UCSD-AML1 (cell line): ENCODE measurements around the gene ABCC10.
"Not testable (repeated sequence)": the region's sequence is repeated elsewhere in the genome, so short reads cannot be mapped to it uniquely, and the experiment has no call there.

ENCODE experiments used
- DNase-seq: peaks from one replicate; lab custom pipeline; 2025; ENCODE audit not compliant: unreplicated experiment; lab: John Stamatoyannopoulos, UW

Gene ABCC10, protein sequence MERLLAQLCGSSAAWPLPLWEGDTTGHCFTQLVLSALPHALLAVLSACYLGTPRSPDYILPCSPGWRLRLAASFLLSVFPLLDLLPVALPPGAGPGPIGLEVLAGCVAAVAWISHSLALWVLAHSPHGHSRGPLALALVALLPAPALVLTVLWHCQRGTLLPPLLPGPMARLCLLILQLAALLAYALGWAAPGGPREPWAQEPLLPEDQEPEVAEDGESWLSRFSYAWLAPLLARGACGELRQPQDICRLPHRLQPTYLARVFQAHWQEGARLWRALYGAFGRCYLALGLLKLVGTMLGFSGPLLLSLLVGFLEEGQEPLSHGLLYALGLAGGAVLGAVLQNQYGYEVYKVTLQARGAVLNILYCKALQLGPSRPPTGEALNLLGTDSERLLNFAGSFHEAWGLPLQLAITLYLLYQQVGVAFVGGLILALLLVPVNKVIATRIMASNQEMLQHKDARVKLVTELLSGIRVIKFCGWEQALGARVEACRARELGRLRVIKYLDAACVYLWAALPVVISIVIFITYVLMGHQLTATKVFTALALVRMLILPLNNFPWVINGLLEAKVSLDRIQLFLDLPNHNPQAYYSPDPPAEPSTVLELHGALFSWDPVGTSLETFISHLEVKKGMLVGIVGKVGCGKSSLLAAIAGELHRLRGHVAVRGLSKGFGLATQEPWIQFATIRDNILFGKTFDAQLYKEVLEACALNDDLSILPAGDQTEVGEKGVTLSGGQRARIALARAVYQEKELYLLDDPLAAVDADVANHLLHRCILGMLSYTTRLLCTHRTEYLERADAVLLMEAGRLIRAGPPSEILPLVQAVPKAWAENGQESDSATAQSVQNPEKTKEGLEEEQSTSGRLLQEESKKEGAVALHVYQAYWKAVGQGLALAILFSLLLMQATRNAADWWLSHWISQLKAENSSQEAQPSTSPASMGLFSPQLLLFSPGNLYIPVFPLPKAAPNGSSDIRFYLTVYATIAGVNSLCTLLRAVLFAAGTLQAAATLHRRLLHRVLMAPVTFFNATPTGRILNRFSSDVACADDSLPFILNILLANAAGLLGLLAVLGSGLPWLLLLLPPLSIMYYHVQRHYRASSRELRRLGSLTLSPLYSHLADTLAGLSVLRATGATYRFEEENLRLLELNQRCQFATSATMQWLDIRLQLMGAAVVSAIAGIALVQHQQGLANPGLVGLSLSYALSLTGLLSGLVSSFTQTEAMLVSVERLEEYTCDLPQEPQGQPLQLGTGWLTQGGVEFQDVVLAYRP (N-terminal part only)

DNA sequence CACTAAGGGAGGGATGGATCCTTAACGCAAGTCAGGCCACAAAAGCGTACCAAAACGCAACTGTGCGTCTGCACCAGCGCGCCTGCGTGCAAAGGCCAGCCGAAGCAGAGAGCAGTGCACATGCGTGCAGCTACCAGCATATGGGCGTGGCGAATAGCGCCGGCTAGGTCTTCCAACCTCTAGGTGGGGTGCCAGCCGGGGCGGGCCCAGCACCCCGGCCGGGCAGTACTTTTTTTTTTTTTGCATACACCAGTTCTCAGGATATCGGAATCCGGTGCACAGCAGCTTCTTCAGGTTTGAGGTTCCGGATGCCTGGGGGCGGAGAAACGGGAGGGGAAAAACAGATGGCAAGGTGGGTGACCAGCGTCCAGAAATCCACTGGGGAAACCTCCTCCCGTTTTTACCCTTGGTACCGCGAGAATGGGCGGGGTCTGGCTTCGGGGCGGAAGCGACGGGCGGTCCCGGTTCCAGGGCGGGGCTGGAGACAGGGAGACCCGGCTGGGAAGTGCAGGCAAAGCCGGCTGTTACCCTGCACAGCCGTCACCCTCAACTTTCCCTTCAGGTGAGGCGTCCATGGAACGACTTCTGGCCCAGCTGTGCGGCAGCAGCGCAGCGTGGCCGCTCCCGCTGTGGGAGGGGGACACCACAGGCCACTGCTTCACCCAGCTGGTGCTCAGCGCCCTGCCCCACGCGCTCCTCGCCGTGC is at the start of gene ABCC10:
Gene ABCC10, plus strand, starts transcription at position 136 of the 706 bp plus-strand sequence. Its CDS starts 438 bp downstream, at position 574.
- peak; percentile 96 for DNase-seq

DNA sequence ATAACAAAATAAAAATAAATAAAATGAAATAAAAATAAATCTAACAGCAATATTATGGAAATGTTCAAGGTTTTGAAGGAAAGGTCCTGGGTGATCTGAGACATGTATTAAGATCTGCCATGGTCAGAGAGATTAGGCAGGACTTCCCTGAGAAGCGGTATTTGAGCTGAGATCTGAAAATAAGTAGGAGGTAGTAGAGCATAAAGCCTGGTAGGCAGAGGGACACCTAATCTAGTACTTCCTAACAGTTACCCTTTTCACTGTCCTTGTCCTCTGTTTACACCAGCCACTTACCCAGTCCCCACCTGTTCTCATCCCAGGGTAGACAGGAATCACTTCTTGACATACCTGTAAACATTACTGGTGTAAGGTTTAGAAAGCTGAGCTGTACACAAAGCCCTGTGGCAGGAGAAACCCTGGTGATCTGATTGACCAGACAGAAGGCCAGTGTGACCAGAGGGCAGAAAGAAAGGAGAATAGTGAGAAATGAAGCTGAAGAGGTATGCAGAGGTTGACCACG is 49.6 kb upstream of the ABCC10 start:
- DNase-seq = no peak

DNA sequence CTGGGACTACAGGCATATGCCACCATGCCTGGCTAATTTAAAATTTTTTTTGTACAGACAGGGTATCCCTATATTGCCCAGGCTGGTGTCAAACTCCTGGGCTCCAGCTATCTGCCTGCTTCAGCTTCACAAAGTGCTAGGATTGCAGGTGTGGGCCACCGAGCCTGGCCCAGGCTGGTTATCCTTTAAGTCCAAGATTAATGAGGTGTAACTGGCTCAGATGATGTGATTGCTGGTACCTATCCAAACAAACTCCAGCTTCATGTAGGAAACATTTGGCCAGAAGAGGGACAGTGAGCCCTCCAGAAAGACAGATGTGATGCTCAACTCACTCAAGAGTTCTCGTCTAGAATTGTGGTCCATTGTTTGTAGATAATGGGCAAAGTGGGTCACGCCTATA is 48.7 kb upstream of the ABCC10 start:
- DNase-seq = no peak

DNA sequence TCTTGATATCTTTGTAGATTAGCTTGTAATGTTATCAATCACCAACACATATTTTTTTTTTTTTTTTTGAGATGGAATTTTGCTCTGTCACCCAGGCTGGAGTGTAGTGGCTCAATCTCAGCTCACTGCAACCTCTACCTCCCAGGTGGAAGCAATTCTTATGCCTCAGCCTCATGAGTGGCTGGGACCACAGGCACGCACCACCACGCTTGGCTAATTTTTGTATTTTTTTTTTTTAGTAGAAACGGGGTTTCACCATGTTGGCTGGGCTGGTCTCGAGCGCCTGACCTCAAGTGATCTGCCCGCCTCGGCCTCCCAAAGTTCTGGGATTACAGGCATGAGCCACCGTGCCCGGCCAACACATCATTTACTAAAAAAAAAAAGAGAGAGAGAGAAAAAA is 46.5 kb upstream of the ABCC10 start:
- DNase-seq = not testable (repeated sequence)

DNA sequence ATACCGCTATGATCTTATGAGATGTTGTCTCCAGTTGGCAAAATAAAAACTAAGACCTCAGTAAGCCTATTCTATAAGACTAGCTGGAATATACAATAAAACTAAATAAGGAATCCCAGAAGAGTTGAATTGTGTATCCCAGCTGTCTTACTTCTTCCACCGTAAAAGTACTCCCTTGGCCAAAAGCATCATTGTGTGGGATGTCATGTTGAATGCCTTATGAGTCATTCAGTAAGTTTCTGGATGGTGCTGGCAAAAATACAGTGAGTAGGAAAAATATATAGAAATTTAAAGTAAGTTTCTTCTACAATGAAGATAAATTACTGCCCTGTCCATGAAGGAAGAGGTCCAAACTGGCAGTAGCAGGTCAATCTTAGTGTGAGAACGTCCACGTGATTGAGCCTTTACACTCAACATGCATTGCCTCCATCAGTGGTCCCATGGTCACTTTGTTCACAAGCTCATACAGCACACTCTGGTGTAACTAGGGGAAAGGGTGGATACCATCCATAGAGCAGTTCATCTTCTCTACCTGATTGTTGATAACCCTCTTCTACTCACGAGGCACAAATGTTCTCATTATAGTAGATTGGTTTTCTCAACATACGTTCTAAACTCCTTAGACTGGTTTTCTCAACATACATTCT is 44.2 kb upstream of the ABCC10 start:
- no peak for DNase-seq

DNA sequence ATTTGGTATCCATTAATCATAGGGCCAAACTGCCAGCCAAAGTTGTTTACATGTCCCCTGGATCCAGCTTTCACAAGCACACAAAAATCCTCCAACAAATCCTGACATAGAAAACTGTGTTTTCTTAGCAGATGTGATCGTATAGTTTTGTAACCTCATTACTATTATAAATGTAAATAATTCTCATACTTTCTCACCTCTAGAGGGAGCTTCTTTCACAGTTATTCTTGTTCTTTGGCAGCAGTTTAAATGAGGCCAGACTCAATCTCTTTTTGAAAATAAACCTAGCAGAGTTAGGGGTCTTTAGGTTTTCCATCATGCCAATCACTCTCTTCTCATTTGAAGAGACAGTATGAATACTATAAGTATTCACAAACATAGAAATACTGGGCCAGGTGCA is 40.8 kb upstream of the ABCC10 start:
- no peak for DNase-seq

DNA sequence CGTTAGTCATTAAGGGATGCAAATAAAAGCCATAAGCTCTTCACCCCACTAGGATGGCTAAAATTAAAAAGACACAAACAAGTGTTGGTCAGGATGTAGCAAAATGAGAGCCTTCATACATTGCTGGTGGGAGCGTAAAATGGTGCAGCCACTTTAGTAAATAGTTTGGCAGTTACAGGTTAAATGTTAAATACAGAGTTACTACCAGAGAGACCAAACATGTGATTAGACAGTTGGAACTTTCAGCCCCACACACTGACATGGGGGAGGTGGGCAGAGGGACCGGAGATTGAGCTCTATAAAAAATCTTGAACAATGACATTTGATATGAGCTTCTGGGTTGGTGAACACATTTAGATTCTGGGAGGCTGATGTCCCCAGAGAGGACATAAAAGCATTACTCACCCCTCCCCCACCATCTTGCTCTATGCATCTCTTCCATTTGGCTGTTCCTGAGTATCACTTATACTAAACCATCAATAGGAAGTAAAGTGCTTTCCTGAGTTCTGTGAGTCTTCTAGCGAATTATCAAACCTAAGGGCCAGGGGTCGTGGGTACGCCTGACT is 37.5 kb upstream of the ABCC10 start:
- no peak for DNase-seq

DNA sequence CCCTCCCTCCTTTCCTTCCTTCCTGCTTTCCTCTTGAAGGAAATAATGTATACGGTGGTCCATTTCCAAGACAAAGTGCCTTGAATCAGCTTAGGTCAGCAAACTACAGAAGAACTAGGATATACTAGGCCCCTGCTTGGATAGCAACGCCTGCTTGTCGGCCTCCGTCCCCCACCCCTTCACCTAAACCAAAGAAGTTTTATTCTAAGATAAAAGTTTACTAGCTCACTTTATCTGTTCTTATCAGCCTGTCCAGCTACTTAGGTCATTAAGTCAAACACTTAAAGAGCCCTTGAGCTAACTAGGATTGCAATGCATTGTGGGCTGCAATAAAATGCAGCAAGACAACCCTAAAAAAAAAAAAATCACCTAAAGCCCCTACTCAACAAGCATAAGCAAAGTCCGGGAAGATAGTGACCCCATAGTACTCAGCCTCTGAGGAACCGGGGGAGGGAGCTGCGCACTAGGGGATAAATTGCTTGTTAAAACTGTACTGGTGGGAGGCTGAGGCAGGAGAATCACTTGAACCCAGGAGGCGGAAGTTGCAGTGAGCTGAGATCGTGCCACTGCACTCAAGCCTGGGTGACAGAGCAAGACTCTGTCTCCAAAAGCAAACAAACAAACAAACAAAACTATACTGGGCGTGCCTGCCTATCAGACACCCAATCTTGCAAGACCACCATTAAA is 36.4 kb upstream of the ABCC10 start:
- DNase-seq = not testable (repeated sequence)

DNA sequence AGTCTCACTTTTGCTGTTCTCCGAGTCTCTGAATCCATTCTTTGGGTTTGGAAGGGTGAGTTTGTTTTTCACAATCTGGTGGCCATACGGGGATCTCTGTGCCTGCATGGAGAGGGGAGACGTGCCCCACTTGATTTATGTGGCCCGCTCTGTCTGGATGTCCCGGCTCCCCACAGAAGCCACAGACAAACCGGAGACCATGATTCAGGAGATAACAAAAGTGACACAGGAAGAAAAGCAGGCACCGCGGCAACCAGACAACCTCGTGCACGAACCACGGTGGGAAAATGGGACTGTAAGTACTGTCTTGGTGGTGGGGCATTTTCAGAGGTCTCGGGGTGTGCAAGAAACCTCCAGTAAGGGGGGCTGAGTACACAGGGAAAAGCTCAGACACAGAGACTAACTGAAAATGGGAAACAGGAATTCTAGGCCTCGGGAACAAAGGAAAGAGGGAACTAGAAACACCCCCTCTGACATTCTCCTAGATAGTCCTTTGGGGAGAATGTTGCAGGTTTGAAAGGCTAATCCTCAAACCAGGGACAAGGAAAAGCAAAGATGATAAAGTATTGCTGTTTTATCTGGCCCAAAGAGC is 35.8 kb upstream of the ABCC10 start:
- DNase-seq = no peak

DNA sequence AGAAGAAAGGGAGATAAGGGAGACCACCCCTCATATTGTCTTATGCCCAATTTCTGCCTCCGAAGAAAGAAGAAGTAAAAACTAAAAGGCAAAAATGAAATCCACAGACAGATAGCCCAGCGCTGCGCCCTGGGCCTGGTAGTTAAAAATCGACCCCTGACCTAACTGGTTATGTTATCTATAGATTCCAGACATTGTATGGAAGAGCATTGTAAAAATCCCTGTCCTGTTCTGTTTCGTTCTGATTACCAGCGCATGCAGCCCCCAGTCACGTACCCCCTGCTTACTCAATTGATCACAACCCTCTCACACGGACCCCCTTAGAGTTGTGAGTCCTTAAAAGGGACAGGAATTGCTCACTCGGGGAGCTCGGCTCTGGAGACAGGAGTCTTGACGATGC is 34.2 kb upstream of the ABCC10 start:
- DNase-seq = not testable (repeated sequence)

DNA sequence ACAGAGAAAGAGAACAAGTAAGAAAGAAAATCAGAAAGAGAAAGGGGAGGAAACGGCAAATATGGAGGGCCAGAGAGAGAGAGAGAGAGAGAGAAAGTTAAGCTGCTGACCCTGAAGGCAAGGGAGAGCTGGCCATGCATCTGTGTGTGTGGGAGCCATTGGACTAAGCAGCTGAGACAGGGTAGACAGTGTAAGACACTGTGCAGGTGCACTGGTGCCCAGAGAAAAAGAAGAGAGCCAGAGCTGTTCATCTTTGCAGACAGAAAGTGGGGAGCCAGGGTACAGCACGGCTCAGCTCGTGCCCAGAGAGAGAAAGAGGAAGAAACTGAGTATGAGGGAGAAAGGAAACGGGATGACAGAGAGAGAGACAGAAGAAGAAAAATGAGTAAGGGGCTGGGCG is 33.7 kb upstream of the ABCC10 start:
- no peak for DNase-seq

DNA sequence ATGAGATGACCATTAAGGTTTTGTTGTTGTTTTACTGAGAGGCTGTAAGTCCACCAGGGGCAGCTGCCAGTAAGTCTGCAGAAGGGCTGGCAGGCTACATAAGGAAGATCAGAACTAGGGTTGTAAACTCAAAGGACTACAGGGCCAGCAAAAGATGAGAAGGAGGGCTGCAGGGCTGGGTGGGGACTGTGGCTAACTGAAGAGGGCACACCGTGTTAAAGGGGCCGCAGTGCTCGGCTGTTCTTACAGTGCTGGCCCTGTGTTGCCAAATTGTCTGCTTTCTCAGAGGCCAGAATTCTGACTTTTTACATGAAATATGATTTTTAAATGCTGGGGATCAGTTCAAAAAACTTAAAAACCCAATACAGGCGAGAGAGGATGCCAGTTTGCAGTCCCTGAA is 32.4 kb upstream of the ABCC10 start:
- DNase-seq = no peak

DNA sequence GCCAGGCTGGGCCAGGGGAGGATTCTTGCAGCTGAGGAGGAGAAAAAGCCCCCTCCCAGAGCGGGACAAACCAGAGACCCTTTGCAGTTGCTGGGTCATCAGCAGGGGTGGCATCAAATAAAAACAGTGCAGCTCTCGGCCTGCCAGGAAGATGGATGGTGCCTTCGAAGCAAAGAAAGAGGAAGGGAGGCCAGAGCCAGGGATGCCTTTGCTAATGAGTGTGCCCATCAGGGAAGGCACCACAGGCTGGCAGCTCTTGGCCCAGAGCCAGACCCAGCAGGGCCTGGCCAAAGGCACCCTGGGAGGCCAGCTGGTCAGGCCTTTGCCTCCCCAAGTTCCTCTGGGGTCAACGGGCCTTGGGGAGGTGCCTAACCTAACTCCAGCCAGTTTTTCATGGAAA is 31.6 kb upstream of the ABCC10 start:
- DNase-seq = no peak

DNA sequence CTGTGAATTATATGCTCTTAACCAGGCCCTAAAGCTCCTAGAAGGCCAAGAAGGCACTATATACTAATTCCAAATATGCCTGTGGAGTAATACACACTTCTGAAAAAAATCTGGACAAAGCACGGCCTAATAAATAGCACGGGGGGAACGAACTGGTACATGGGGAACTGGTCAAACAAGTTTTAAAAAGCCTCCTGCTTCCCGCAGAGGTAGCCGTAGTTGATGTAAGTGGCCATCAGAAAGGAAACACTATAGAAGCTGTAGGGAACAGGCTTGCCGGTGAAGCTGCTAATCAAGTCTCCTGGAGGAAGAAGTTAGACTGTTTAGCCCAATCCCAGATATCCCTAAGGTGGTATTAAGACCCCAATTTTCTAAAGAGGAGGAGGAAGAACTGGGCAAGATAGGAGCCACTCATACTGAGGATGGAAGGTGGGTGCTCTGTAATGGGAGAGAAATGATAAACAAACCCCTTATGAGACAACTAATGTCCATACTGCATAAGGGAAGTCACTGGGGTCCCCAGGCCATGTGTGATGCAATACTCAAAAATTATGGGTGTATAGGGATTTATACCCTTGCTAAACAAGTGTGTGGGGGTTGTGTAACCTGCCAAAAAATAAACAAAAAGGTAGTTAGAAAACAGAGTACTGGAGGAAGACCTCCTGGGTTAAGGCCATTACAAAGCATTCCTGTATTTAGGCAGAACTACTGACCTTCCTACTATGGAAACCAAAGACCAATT is 30.8 kb upstream of the ABCC10 start:
- no peak for DNase-seq

DNA sequence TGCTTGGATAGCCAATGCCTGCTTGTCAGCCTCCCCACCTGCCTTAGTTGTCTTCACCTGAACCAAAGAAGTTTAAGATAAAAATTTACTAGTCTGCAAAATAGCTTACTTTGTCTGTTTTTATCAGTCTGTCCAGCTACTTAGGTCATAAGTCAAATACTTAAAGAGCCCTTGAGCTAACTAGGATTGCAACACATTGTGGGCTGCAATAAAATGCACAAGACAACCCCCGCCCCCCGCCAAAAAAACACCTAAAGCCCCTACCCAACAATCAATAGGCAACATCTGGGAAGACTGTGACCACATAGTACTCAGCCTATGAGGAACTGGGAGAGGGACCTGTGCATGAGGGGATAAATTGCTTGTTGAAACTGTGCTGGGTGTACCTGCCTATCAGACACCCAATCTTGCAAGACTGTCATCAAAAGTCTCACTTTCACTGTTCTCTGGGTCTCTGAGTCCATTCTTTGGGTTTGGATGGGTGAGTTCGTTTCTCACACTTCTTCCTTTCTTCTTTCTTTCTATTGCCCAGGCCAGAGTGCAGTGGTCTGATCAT is 27.3 kb upstream of the ABCC10 start:
- no peak for DNase-seq

DNA sequence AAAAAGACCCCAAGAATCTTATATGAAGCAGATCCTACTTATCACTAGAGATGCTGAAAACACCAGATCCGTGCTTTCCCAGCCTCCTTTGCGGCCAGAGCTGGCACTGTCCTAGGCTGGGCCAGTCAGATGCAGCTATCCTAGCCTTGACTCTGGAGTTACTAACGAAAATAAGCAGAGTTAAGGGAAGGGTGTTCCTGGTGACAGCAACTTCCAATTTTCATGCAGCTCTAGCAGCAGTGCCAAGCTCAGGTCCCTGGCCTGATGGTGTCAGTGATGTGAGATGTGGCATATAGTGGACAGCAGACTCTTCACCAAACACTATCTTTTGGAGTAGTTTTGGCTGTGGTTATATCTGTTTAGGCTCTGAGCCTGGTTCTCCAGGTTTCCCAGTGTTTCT is 25.6 kb upstream of the ABCC10 start:
- DNase-seq = no peak

DNA sequence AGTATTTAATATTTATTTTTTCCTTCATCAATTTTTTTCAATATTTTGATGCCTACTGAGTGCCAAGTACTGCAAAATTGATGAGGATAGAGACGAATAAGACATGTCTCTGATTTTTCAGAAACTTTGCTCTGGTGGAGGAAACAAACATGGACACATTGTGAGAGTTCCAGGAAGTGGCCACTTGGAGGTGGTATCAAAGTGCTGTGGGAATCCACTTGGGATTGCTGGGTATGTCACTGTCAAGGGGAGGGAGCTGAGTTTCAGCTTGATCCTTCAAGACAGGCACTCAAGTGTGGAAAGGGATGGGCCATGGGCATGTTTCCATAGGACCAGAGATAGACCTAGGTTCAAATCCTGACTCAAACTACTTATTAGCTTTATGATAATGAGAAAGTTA is 24.5 kb upstream of the ABCC10 start:
- no peak for DNase-seq

DNA sequence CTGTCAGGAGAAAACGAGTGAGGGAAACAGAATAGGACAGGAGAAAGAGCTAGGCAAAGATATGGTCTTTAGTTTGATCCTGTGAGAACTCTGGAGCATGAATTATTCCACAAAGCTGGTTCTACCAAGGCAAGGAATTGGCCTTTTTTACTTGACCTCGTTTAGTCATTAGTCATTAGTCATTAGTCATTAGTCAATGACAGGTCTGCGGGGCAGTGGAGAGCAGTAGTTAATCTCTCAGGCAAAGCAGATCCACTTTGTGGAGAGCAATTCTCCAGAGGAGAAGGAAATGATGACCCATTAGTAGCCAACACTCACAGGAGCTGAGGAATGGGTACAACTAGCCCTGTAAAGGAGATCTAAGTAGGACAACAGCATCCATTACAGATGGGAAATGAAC is 22.0 kb upstream of the ABCC10 start:
- DNase-seq = no peak
